HepG2 (cell line): Measurements from ENCODE around the gene KDM6B. TPM values are rescaled to one million over a fixed set of nuclear protein-coding genes. Genes with fewer than 3 reads are reported as not detected.
A peak's percentile ranks its signal among the peaks of the same experiment; 100 is the strongest.

ENCODE experiments used
- ATAC-seq: fragments of 200-7000 bp; cut with Tn5 transposase; 3 replicates; pipeline ENCODE4 v1.9.1; 2020; ENCODE audit warnings: mild to moderate bottlenecking, moderate library complexity
- BruUV-seq: library from RNA; stranded (reverse); fragments of 400-500 nt; replicated peaks from 2 replicates; lab custom pipeline; 2021; lab: Mats Ljungman, UMichigan
- CTCF ChIA-PET: fragments of 300-600 bp; formaldehyde crosslinking; extraction: SDS; loops from one replicate; lab custom pipeline; 2021; ENCODE audit warnings: low total read pairs, inconsistent platforms, low intra/inter-chr PET ratio; lab: Yijun Ruan, JAX
- POLR2A ChIA-PET: fragments of 350-600 bp; sonication (Branson Sonifier 250); formaldehyde crosslinking; loops from one replicate; lab custom pipeline; 2020; ENCODE audit warnings: antibody characterized with exemption, inconsistent platforms; lab: Yijun Ruan, JAX
- DNase-seq: peaks from one replicate; pipeline ENCODE4 v3.0.0-alpha.2; 2015; ENCODE audit warnings: low spot score
- FAIRE-seq: peaks from 3 replicates; lab custom pipeline; 2011; peaks lifted over from hg19 to GRCh38; lab: Jason Lieb, UNC
- H2AFZ ChIP-seq: one replicate; pipeline ENCODE4 v1.6.1; 2011; ENCODE audit warnings: low read length, inconsistent platforms
- H3K27ac ChIP-seq: fragments of 300-600 bp; 3 replicates; pipeline ENCODE4 v1.8.0; 2011; ENCODE audit warnings: mixed run types, mild to moderate bottlenecking, mixed read lengths, low read length, inconsistent platforms; ENCODE audit not compliant: insufficient read depth; ENCODE audit errors: extremely low read length
- H3K27me3 ChIP-seq, 2 experiments: fragments of 200-600 bp in 1 of 2; 2 replicates in 1 of 2; 3 replicates in 1 of 2; pipeline versions ENCODE4 v1.6.0 to v1.8.0; 2011; ENCODE audit warnings: low read length in 2 of 2, mild to moderate bottlenecking in 2 of 2, moderate library complexity in 2 of 2, inconsistent platforms in 1 of 2; ENCODE audit not compliant: insufficient read depth in 2 of 2, control insufficient read depth in 1 of 2
- H3K36me3 ChIP-seq, 2 experiments: fragments of 200-600 bp in 1 of 2; replicated peaks in 1 of 2; 2 replicates in 1 of 2; 3 replicates in 1 of 2; pipeline versions ENCODE4 v1.5.1 to v1.8.0; 2011; ENCODE audit warnings: low read length in 2 of 2, inconsistent platforms in 1 of 2; ENCODE audit not compliant: insufficient read depth in 2 of 2, control insufficient read depth in 1 of 2
- H3K4me1 ChIP-seq: 2 replicates; pipeline ENCODE4 v1.5.1; 2012; ENCODE audit warnings: low read length, inconsistent platforms; ENCODE audit not compliant: insufficient read depth
- H3K4me2 ChIP-seq: 2 replicates; pipeline ENCODE4 v1.6.0; 2011; ENCODE audit warnings: low read depth, low read length, inconsistent platforms
- H3K4me3 ChIP-seq, 3 experiments: fragments of 200-600 bp in 1 of 3; sonication (generic), shearing (Covaris generic) in 1 of 3; replicated peaks in 1 of 3; 2 replicates each; pipeline ENCODE4 v1.5.1; 2011 to 2016; ENCODE audit warnings: low read length in 3 of 3, inconsistent platforms in 2 of 3, low read depth in 2 of 3, mild to moderate bottlenecking in 2 of 3, control low read depth in 1 of 3, mixed read lengths in 1 of 3; ENCODE audit not compliant: insufficient read depth in 1 of 3
- H3K79me2 ChIP-seq: one replicate; pipeline ENCODE4 v1.6.1; 2011; ENCODE audit warnings: low read length, inconsistent platforms; ENCODE audit not compliant: insufficient read depth
- H3K9ac ChIP-seq: 2 replicates; pipeline ENCODE4 v1.6.0; 2011; ENCODE audit warnings: mild to moderate bottlenecking, low read depth, low read length, inconsistent platforms; ENCODE audit not compliant: insufficient read depth
- H3K9me3 ChIP-seq: 2 replicates; pipeline ENCODE4 v1.5.1; 2012; ENCODE audit warnings: mild to moderate bottlenecking, low read length
- H4K20me1 ChIP-seq: 2 replicates; pipeline ENCODE4 v1.6.0; 2011; ENCODE audit warnings: inconsistent platforms, mild to moderate bottlenecking, low read length, moderate library complexity; ENCODE audit not compliant: insufficient read depth
- AGO1 ChIP-seq: fragments of 200-400 bp; formaldehyde crosslinking; IDR thresholded peaks from 2 replicates; pipeline ENCODE4 v1.6.1; 2017; ENCODE audit warnings: mild to moderate bottlenecking, low read depth, low read length, moderate library complexity; ENCODE audit not compliant: poor library complexity, severe bottlenecking
- AGO2 ChIP-seq: fragments of 200-400 bp; formaldehyde crosslinking; optimal IDR thresholded peaks from 2 replicates; pipeline ENCODE3; 2017; ENCODE audit warnings: mild to moderate bottlenecking, low read depth, low read length, moderate library complexity
- CEBPB ChIP-seq: IDR thresholded peaks from 2 replicates; pipeline ENCODE4 v1.6.1; 2011; ENCODE audit warnings: low read depth, low read length, improper control_type of control experiment, borderline replicate concordance
- FLYWCH1 ChIP-seq: sonication (generic); formaldehyde crosslinking; IDR thresholded peaks from 2 replicates; pipeline ENCODE4 v1.8.1; 2023; ENCODE audit warnings: mild to moderate bottlenecking, missing genetic modification reagents
- HNRNPK ChIP-seq: fragments of 200-400 bp; formaldehyde crosslinking; IDR thresholded peaks from 2 replicates; pipeline ENCODE4 v1.6.1; 2018; ENCODE audit warnings: low read length, low read depth, moderate library complexity, mild to moderate bottlenecking; ENCODE audit not compliant: poor library complexity, severe bottlenecking
- POLR2A ChIP-seq, 2 experiments: IDR thresholded peaks; 2 replicates each; pipeline ENCODE4 v1.6.1; 2011; ENCODE audit warnings: low read depth in 2 of 2, low read length in 2 of 2, mild to moderate bottlenecking in 1 of 2, moderate library complexity in 1 of 2; ENCODE audit not compliant: insufficient read depth in 1 of 2
- RBFOX2 ChIP-seq: fragments of 200-400 bp; formaldehyde crosslinking; IDR thresholded peaks from 2 replicates; pipeline ENCODE4 v1.6.1; 2017; ENCODE audit warnings: low read depth, mild to moderate bottlenecking, low read length
- RCOR2 ChIP-seq: IDR thresholded peaks from 2 replicates; pipeline ENCODE4 v1.6.1; 2016; ENCODE audit warnings: missing biosample characterization, missing genetic modification reagents
- SSRP1 ChIP-seq: IDR thresholded peaks from 2 replicates; pipeline ENCODE4 v1.6.1; 2016; ENCODE audit warnings: control low read depth
- ZIK1 ChIP-seq: sonication (generic); formaldehyde crosslinking; IDR thresholded peaks from 2 replicates; pipeline ENCODE4 v1.5.0; 2020; ENCODE audit warnings: mild to moderate bottlenecking, low read depth, missing genetic modification reagents, borderline replicate concordance
- ZMYM4 ChIP-seq: sonication (generic); formaldehyde crosslinking; IDR thresholded peaks from 2 replicates; pipeline ENCODE4 v1.8.1; 2023; ENCODE audit warnings: mild to moderate bottlenecking, missing genetic modification reagents
- WGBS: methylation state at CpG from one replicate; pipeline ENCODE4 v1.1.6; 2017; ENCODE audit warnings: low lambda C conversion rate; 5-methylcytosine and 5-hydroxymethylcytosine counted together
- in situ Hi-C: cut with HindIII; loops from 2 replicates; pipeline ENCODE4 v1.10.0; 2017; ENCODE audit warnings: low pct_unique_long_range_greater_than_20kb; ENCODE audit not compliant: extremely low pct_ligation_motif_present
- intact Hi-C: fragments of 100-400 bp; cut with micrococcal nuclease; formaldehyde crosslinking; loops from one replicate; pipeline ENCODE4 v1.10.0; 2022; ENCODE audit not compliant: unreplicated experiment
- polyA plus RNA-seq, 8 experiments: library from polyadenylated mRNA; depleted of rRNA in 3 of 8; stranded (reverse) in 7 of 8; unstranded in 1 of 8; fragments of >200 nt; fragmentation: Illumina TruSeq in 4 of 8; extraction: Trizol in 4 of 8; gene quantifications; 2 replicates each; pipeline versions ENCODE4 v1.2.1 to v1.2.3, GENCODE V29; 2011 to 2016; ENCODE audit warnings: low read depth in 4 of 8, missing spikeins in 1 of 8, mixed read lengths in 1 of 8; ENCODE audit not compliant: insufficient read depth in 1 of 8
- total RNA-seq, 5 experiments: library from RNA; depleted of rRNA; stranded (reverse); fragments of >200 nt; fragmentation: Illumina TruSeq; extraction: Trizol; gene quantifications; 2 replicates each; pipeline ENCODE4 v1.2.3, GENCODE V29; 2016; ENCODE audit warnings: low read depth in 1 of 5

Gene KDM6B
- total and polyA plus RNA-seq, 2 of the 13 experiments (the other 11 are each of a cell fraction or from before 2014, with no cell fraction given), result 1.3 to 2.1 TPM

- no peak overlapping the region for H2AFZ ChIP-seq
- WGBS, result 97% methylated on average over 16 of the region's 21 CpGs
- peaks cover 18% of the 10 kb centered on the region for H3K79me2 ChIP-seq
- no peak for FAIRE-seq
- H3K27me3 ChIP-seq, result no peaks in the 10 kb centered on the region
- DNase-seq, result no peak
- BruUV-seq, result no TSS peak
- in situ Hi-C loops, result loop anchor here (10.0 kb wide), 1 partner anchor 274 kb away; the partner anchor contains the start of gene CD68
- peaks cover 42 to 55% of the 10 kb centered on the region in 2 experiments for H3K36me3 ChIP-seq
- TF ChIP-seq FLYWCH1 (CRISPR knock-in tag) (no peak), HNRNPK (peak; percentile 52), POLR2A (IDR thresholded peaks at IDR 0.05; ENCODE audit: insufficient read depth in 1 of 2, low read depth in 2 of 2, low read length in 2 of 2) (0 out of 4 replicates have a peak, but pooled peaks of 1 of the 2 experiments have one; percentile 33)
- H3K4me3 ChIP-seq, result no peak overlapping the region
- H3K9me3 ChIP-seq, result no peaks in the 10 kb centered on the region
- H3K4me2 ChIP-seq, result no peak overlapping the region
- ChIA-PET POLR2A (interaction anchor here (1.8 to 2.2 kb wide), 2 partner anchors 13 to 16 kb away, joined by 5 read pairs; no protein-coding TSS in a partner anchor), CTCF (no interaction called here)
- ATAC-seq, result no peak
- peaks cover 24% of the 10 kb centered on the region for H4K20me1 ChIP-seq
- intact Hi-C loops, result no loop called here
- H3K4me1 ChIP-seq, result peaks cover 9% of the 10 kb centered on the region
- no peak overlapping the region for H3K27ac ChIP-seq
- H3K9ac ChIP-seq, result no peak overlapping the region
These were observed 14.7 kb downstream of the KDM6B start for GRCh38 chr17:7848739-7849129.

DNA sequence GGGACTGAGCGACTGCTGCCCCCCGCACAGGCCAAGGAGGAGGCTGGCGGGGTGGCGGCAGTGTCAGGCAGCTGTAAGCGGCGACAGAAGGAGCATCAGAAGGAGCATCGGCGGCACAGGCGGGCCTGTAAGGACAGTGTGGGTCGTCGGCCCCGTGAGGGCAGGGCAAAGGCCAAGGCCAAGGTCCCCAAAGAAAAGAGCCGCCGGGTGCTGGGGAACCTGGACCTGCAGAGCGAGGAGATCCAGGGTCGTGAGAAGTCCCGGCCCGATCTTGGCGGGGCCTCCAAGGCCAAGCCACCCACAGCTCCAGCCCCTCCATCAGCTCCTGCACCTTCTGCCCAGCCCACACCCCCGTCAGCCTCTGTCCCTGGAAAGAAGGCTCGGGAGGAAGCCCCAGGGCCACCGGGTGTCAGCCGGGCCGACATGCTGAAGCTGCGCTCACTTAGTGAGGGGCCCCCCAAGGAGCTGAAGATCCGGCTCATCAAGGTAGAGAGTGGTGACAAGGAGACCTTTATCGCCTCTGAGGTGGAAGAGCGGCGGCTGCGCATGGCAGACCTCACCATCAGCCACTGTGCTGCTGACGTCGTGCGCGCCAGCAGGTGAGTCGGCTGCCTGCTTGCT, 15.2 kb downstream of the KDM6B start:
- Histone ChIP-seq H3K4me3 (no peak overlapping the region), H3K4me2 (no peak overlapping the region), H3K36me3 (peaks cover 42 to 55% of the 10 kb centered on the region in 2 experiments), H3K4me1 (peaks cover 9% of the 10 kb centered on the region), H3K27ac (no peak overlapping the region), H2AFZ (no peak overlapping the region), H3K9me3 (no peaks in the 10 kb centered on the region), H4K20me1 (peaks cover 22% of the 10 kb centered on the region), H3K9ac (no peak overlapping the region), H3K27me3 (no peaks in the 10 kb centered on the region), H3K79me2 (peaks cover 15% of the 10 kb centered on the region)
- BruUV-seq, result no TSS peak
- ATAC-seq (no peak), FAIRE-seq (no peak), DNase-seq (no peak)
- in situ Hi-C loops, result loop anchor here (10.0 kb wide), 1 partner anchor 274 kb away; the partner anchor contains the start of gene CD68
- TF ChIP-seq RBFOX2 (peak; percentile 81), SSRP1 (CRISPR knock-in tag) (peak; percentile 74; the same call in 1 of the 2 replicates), CEBPB (no peak), RCOR2 (CRISPR knock-in tag) (no peak), ZMYM4 (CRISPR knock-in tag) (no peak), ZIK1 (CRISPR knock-in tag) (no peak), AGO1 (peak; percentile 38), AGO2 (peak; percentile 79)
- ChIA-PET CTCF (no interaction called here), POLR2A (interaction anchor here (1.5 to 2.2 kb wide), 2 partner anchors 12 to 14 kb away, joined by 5 read pairs; no protein-coding TSS in a partner anchor)
- 95% methylated on average over 22 of the region's 35 CpGs for WGBS
- intact Hi-C loops, result no loop called here
